ENCODE measurements around the gene RNF222.
"Not testable (repeated sequence)": the region's sequence is repeated elsewhere in the genome, so short reads cannot be mapped to it uniquely, and the experiment has no call there.

The RNF222 gene

GRCh38 chr17:8380049-8380448 is 17.6 kb downstream of the RNF222 start:
- DNase-seq (ENCODE audit: low read depth in 3 of 3), result no peak

GRCh38 chr17:8378117-8378516 is 19.5 kb downstream of the RNF222 start:
- DNase-seq (ENCODE audit: low read depth in 3 of 3), result not testable (repeated sequence)

GRCh38 chr17:8377422-8377821 is 20.2 kb downstream of the RNF222 start:
- no peak for DNase-seq (ENCODE audit: low read depth in 3 of 3)

GRCh38 chr17:8376271-8377067 is 21.2 kb downstream of the RNF222 start, which contains the start of gene KRABD2:
Gene KRABD2 (minus strand): TSS chr17:8376704.
- DNase-seq (ENCODE audit: low read depth in 3 of 3), result peak; percentile 77 to 87 (median 81)

- DNase-seq (ENCODE audit: low read depth in 3 of 3), result no peak
These were observed 21.8 kb downstream of the RNF222 start for GRCh38 chr17:8375738-8376259.

- not testable (repeated sequence) for DNase-seq (ENCODE audit: low read depth in 3 of 3)
These were observed 23.8 kb downstream of the RNF222 start for GRCh38 chr17:8373856-8374255.

- no peak for DNase-seq (ENCODE audit: low read depth in 3 of 3)
These were observed 25.2 kb downstream of the RNF222 start for GRCh38 chr17:8372422-8372821.

- DNase-seq (ENCODE audit: low read depth in 3 of 3), result no peak
These were observed 25.8 kb downstream of the RNF222 start for GRCh38 chr17:8371786-8372185.

- no peak for DNase-seq (ENCODE audit: low read depth in 3 of 3)
These were observed 27.7 kb downstream of the RNF222 start for GRCh38 chr17:8369944-8370343.

GRCh38 chr17:8368193-8368592 is 29.4 kb downstream of the RNF222 start:
- DNase-seq (ENCODE audit: low read depth in 3 of 3), result no peak

GRCh38 chr17:8366231-8366630 is 31.4 kb downstream of the RNF222 start:
- DNase-seq (ENCODE audit: low read depth in 3 of 3), result no peak

GRCh38 chr17:8365143-8365542 is 32.5 kb downstream of the RNF222 start:
- DNase-seq (ENCODE audit: low read depth in 3 of 3), result no peak

GRCh38 chr17:8362651-8363332 is 34.8 kb downstream of the RNF222 start:
- DNase-seq (ENCODE audit: low read depth in 3 of 3), result no peak

- no peak for DNase-seq (ENCODE audit: low read depth in 3 of 3)
These were observed 36.9 kb downstream of the RNF222 start for GRCh38 chr17:8360751-8361150.

GRCh38 chr17:8360260-8360659 is 37.4 kb downstream of the RNF222 start:
- DNase-seq (ENCODE audit: low read depth in 3 of 3), result no peak

GRCh38 chr17:8359769-8360168 is 37.9 kb downstream of the RNF222 start:
- DNase-seq (ENCODE audit: low read depth in 3 of 3), result no peak

- no peak for DNase-seq (ENCODE audit: low read depth in 3 of 3)
These were observed 39.7 kb downstream of the RNF222 start for GRCh38 chr17:8357910-8358309.

GRCh38 chr17:8354236-8354635 is 43.4 kb downstream of the RNF222 start:
- no peak for DNase-seq (ENCODE audit: low read depth in 3 of 3)

GRCh38 chr17:8353736-8354135 is 43.9 kb downstream of the RNF222 start:
- no peak for DNase-seq (ENCODE audit: low read depth in 3 of 3)

- no peak for DNase-seq (ENCODE audit: low read depth in 3 of 3)
These were observed 47.3 kb downstream of the RNF222 start for GRCh38 chr17:8350339-8350738.

- DNase-seq (ENCODE audit: low read depth in 3 of 3), result not testable (repeated sequence)
These were observed 50.6 kb downstream of the RNF222 start for GRCh38 chr17:8347001-8347400.

GRCh38 chr17:8345951-8346665 is 51.5 kb downstream of the RNF222 start:
- no peak for DNase-seq (ENCODE audit: low read depth in 3 of 3)
